ENCODE measurements around the gene ORM1.
"Not testable (repeated sequence)": the region's sequence is repeated elsewhere in the genome, so short reads cannot be mapped to it uniquely, and the experiment has no call there.

Gene ORM1

DNA sequence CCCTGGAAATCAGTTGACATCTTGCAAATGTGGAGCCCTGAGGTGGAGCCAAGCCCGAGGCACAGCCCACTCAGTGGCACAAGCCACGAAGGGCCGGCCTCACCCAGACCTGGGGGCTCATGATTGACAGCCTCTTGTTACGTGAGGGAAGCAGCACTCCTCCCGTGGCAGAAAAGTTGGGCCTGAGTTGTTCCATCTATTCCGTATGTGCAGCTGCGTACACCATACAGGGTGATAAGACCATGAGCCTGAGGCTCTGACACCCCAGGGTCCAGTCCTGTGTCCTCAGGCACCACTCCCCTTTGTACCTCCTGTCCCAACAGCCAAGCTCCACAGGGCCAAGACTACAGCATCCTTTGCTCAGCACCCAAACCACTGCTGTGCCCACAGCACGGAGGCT is 4.9 kb downstream of the ORM1 start:
- TF ChIP-seq, protein P1, sequence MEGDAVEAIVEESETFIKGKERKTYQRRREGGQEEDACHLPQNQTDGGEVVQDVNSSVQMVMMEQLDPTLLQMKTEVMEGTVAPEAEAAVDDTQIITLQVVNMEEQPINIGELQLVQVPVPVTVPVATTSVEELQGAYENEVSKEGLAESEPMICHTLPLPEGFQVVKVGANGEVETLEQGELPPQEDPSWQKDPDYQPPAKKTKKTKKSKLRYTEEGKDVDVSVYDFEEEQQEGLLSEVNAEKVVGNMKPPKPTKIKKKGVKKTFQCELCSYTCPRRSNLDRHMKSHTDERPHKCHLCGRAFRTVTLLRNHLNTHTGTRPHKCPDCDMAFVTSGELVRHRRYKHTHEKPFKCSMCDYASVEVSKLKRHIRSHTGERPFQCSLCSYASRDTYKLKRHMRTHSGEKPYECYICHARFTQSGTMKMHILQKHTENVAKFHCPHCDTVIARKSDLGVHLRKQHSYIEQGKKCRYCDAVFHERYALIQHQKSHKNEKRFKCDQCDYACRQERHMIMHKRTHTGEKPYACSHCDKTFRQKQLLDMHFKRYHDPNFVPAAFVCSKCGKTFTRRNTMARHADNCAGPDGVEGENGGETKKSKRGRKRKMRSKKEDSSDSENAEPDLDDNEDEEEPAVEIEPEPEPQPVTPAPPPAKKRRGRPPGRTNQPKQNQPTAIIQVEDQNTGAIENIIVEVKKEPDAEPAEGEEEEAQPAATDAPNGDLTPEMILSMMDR (IDR thresholded peaks at IDR 0.05; ENCODE audit: control insufficient read depth, insufficient read depth, low read depth, low read length, missing control alignments): no peak
- DNase-seq (ENCODE audit: low read depth): no peak
- H3K4me3 ChIP-seq (ENCODE audit: control insufficient read depth, low read depth, low read length): no peak overlapping the region

DNA sequence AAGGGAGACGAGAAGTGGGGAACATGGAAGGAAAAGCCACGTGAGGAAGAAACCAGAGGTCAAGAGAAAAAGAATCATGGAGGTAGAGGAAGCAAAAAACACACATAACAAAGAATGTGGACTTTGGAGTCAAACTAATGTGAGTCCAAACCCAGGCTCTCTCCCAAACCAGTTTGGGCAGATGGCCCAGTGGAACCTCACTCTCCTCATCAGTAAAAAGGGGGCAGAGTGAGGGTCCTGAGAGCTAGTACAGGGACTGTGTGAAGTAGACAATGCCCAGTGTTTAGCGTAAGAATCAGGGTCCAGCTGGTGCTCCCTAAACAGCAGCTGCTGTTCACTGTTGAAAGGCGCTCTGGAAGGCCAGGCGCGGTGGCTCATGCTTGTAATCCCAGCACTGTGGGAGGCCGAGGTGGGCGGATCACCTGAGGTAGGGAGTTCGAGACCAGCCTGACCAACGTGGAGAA is 5.5 kb downstream of the ORM1 start:
- not testable (repeated sequence) for H3K4me3 ChIP-seq (ENCODE audit: control insufficient read depth, low read depth, low read length); DNase-seq (ENCODE audit: low read depth)

DNA sequence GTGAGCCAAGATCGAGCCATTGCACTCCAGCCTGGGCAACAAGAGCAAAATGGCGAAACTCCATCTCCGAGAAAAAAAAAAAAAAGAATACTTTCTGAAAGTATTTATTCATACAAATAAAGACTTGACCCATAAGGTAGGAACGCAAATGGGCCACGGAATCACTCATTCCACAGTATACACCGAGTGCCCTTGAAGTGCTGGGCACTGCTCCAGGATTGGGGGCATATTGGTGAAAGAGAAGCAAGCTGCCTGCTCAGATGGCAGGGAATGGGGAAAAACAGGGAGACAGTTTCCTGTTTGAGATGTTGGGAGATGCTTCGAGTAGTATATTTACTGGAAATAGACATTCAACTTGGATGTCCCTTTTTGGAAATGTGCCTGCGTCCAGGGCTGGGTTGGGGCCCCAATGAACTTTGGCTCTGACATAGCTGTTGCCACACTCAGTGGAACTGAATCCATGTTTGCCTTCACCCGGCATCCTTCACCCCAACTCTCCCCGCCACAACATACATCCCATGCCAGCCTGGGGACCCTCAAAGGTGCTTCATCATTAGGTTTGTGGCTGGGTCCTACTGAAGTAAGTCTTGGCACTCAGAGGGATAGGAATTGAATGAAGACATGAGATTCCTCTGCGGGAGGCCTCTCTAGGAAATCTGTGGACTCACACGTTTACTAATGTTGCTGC is 6.2 kb downstream of the ORM1 start:
- not testable (repeated sequence) for DNase-seq (ENCODE audit: low read depth); H3K4me3 ChIP-seq (ENCODE audit: control insufficient read depth, low read depth, low read length)

DNA sequence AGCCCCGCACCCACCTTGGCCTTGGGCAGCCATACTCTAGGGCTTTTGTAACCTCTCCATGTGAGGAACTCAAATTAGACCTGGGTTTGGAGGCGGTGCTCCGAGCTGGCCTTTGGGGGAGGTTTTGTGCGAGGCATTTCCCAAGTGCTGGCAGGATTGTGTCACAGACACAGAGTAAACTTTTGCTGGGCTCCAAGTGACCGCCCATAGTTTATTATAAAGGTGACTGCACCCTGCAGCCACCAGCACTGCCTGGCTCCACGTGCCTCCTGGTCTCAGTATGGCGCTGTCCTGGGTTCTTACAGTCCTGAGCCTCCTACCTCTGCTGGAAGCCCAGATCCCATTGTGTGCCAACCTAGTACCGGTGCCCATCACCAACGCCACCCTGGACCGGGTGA is 6.7 kb downstream of the ORM1 start, which contains the start of gene ORM2:
TSS of gene ORM2 (plus strand) at position 245 of the 398 bp plus-strand sequence. CDS start at position 281, 36 bp downstream.
- DNase-seq (ENCODE audit: low read depth); H3K4me3 ChIP-seq (ENCODE audit: control insufficient read depth, low read depth, low read length): not testable (repeated sequence)

DNA sequence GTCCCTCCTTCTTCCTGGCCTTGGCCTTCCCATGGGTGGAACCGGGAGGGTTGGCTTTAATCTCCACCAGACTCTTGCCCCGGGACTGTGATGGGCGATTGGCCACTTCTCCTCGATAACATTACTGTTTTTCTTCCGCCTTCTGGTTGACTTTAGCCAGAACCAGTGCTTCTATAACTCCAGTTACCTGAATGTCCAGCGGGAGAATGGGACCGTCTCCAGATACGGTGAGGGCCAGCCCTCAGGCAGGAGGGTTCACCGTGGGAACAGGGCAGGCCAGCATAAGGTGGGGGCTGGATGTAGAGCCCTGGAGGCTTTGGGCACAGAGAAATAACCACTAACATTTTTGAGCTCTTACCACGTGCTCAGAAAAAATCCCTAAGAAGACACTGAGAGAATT is 7.7 kb downstream of the ORM1 start:
- TF ChIP-seq, protein P1 (IDR thresholded peaks at IDR 0.05; ENCODE audit: control insufficient read depth, insufficient read depth, low read depth, low read length, missing control alignments): no peak
- no peak for DNase-seq (ENCODE audit: low read depth)
- no peak overlapping the region for H3K4me3 ChIP-seq (ENCODE audit: control insufficient read depth, low read depth, low read length)

DNA sequence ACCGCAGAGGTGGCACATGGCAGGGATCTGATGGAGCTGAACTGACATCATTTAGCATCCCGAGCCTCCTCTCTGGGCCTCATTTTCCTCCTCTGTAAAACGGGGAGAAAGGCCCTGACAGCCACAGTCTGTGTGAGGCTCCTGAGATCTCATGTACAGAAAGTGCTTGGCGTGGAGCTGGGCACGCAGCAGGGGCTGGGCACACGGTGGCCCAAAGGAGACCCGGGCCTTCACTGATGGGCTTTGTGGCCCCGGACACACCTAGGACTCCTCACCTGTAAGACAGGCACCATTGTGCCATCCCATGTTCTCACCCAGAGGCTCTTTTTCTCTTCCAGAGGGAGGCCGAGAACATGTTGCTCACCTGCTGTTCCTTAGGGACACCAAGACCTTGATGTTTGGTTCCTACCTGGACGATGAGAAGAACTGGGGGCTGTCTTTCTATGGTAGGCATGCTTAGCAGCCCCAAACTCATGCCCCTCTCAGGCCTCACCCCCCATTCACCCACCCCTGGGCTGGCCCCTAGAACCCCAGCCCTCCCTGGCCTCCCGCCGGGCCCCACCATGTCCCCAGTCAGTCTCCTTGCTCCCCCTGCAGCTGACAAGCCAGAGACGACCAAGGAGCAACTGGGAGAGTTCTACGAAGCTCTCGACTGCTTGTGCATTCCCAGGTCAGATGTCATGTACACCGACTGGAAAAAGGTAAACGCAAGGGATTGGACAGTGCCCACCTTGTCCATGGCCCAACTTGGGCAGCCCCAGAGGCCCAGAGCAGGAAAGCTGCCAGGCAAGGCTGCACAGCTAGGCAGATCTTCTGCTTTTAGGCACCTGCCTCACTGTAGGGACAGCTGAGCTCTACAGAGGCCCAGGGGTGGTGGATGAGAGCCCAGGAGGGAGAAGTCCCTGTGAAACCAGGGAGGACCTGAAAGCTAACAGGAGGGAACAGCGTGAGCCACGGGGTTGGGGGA is 8.6 kb downstream of the ORM1 start:
- not testable (repeated sequence) for DNase-seq (ENCODE audit: low read depth); H3K4me3 ChIP-seq (ENCODE audit: control insufficient read depth, low read depth, low read length)

DNA sequence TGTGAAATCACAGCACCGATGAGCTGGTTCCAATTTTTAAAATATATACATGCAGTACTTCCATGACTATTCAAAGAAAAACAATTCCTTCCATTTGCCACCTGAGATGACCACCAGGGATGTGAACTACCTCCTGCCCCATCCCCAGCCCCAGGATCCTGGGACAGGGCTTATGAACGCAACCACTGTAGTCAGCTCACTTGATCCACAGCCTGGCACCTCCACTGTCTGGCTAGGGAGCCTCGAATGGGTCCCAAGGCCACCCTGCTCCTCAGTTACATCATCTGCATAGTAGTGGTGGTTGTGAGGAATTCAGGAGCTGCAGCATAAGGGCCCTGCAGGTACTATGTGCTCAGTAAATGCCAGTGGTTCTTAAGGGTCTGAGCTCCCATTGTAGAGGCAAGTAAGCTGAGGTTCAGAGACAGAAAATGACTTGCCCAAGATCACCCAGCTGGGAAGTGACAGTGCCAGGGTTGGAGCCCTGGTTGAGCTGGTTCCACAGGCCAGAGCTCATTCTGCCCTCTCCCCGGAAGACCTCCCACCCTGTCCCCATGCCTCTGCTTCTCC is 9.7 kb downstream of the ORM1 start:
- not testable (repeated sequence) for H3K4me3 ChIP-seq (ENCODE audit: control insufficient read depth, low read depth, low read length); DNase-seq (ENCODE audit: low read depth)

DNA sequence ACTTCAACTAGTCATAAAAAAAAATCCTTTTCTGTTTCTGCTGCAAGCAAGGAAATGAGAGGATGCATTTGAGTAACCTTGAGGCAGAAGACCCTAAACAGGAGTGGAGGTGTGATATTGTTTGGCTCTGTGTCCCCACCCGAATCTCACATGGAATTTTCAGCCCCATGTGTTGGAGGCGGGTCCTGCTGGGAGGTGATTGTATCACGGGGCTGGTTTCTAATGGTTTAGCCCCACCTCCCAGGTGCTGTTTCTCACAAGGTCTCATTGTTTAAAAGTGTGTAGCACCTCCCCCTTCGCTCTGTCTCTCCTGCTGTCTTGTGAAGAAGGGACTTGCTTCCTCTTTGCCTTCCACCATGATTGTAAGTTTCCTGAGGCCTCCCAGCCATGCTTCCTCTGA is 10.8 kb downstream of the ORM1 start:
- not testable (repeated sequence) for H3K4me3 ChIP-seq (ENCODE audit: control insufficient read depth, low read depth, low read length); DNase-seq (ENCODE audit: low read depth)

DNA sequence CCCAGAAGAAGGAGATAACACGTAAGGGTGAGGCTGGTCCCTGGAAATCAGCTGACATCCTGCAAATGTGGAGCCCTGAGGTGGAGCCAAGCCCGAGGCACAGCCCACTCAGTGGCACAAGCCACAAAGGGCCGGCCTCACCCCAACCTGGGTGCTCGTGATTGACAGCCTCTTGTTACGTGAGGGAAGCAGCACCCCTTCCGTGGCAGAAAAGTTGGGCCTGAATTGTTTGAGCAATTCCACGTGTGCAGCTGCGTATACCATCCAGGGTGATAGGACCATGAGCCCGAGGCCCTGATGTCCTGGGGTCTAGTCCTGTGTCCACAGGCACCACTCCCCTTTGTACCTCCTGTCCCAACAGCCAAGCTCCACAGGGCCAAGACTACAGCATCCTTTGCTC is 11.6 kb downstream of the ORM1 start:
- no peak for DNase-seq (ENCODE audit: low read depth)
- H3K4me3 ChIP-seq (ENCODE audit: control insufficient read depth, low read depth, low read length): no peak overlapping the region
- TF ChIP-seq, protein P1 (IDR thresholded peaks at IDR 0.05; ENCODE audit: control insufficient read depth, insufficient read depth, low read depth, low read length, missing control alignments): no peak
